ENCODE results near the gene ETS1.

ETS1 gene

GRCh38 chr11:128517451-128518230, 69.7 kb downstream of the ETS1 start:
- no peak for DNase-seq

DNA sequence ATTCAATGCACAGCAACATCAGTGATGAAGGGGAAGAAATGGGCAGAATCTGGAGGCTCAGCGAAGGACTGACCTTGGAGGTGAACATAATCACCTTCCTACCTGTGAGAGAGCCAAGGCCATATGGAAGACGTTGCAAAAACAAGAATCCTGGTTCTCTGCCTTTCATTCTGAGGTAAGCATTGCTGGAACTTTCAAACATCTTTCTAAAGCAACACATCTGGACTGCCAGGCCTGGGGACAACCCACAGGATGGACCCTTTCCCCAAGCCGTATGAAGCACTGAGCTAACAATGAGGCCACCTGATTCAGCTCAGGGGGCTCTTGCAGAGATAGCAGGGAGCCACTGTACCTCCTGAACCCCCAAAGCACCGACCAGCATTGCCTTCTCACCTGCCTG, 70.5 kb downstream of the ETS1 start:
- DNase-seq = no peak

- no peak for DNase-seq
Measured at GRCh38 chr11:128515826-128516778, 71.3 kb downstream of the ETS1 start.

DNA sequence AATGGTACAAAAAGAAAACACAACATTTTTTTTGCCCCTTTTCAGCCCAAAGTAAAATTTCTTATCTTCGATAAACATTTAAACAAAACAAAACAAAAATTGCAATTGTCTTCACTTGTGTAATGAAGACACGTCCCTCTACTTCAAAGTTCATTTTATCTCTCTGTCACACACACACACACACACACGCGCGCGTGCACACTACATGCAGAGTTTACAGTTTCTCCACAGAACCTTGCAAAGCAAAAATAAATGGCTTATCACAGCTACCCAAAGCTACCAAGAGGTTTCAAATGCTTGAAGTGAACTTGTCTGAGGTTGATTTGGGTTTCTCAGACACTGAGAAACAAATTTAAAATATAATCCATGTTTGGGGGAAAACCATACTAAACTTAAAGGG, 72.3 kb downstream of the ETS1 start:
- DNase-seq = no peak

GRCh38 chr11:128513915-128514681, 73.3 kb downstream of the ETS1 start:
- DNase-seq = no peak

DNA sequence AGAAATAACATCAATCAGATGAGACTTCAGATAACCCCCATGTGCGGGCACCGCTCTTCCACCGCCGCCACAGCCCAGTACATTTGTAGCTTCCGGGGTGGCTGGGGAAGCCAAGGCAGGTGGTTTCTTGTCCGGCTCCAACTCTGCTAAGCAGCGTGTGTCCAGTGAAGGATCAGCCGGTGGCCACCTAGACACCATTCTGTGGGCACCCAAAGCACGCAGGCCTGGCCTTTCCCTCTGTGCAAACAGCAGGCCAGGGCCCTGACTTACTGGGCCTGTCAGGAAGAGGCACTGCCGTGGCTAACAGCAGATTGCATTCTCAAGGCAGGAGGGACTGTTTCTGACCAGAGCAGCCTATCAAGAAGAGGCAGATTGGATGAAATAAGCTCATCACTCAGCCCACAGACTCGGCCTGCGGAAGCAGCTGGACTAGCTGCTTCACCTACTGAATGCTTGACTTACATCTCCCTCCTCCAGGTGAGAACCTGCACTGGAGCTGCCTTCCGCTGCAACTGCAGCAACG, 74.8 kb downstream of the ETS1 start:
- no peak for DNase-seq

GRCh38 chr11:128511712-128512111, 75.6 kb downstream of the ETS1 start:
- no peak for DNase-seq

GRCh38 chr11:128509621-128510389, 77.6 kb downstream of the ETS1 start:
- DNase-seq = no peak

DNA sequence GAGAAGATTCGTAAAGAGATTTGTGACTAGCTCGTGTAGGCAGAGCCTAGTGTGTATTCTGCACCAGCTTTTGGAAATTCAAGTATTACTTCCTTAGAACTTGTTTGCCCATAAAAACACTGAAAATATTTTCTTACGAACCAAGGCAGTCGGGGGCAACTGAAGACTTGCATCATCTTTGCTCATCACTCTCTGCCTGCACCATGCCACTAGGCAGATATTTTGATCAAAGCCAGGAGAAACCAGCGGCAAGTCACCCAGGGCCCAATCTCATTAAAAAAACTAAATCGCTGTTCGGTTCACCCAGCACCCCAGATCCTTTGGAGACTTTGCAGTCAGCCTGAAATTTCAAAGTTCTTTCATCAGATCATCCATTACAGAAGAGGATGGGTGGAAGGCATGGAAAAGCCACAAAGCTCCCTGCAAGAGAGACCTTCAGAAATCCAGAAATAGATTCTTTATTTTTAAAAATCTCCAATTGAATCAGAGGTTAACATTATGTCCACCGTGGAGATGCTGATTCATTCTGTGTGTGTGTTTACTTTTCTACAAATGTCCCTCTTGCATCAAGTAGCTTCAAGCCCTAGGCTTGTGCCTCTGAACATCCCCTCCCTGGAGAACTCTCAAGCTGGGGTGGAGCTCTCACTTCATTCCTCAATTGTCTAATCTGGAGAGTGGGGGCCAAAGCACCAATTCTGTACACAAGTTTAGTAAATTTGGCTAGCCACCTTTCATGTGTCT, 78.4 kb downstream of the ETS1 start:
- no peak for DNase-seq

GRCh38 chr11:128507936-128508335, 79.4 kb downstream of the ETS1 start:
- no peak for DNase-seq

DNA sequence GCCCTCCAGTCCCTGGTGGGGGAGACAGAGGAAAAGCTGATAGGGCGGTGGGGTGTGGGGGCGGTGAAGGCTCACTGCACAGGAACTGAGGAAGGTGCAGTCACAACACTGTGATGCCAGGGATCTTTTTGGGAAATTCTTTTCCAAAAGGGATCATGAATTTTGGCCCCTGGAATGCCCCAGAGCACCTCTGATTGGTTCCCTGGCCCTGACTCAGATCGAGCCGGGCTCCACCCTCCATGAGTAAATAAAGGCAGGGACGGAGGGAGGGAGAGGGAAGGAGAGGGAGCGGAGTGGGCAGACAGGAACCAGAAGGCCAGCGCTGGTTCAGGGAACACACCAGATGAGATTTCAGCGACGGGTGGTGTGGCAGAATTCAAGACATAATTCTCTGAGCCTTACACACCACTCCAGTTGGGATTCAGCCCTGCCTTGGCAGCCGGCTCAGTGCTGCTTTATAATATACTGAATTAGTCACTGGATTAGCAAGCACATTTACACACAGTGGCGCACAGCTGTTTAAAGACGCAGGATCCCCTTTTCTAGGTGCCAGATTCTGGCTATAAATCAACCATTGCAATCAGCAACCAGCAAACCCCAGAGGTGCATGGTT, 80.3 kb downstream of the ETS1 start:
- DNase-seq = no peak

- DNase-seq = no peak
Measured at GRCh38 chr11:128506356-128506755, 81.0 kb downstream of the ETS1 start.

DNA sequence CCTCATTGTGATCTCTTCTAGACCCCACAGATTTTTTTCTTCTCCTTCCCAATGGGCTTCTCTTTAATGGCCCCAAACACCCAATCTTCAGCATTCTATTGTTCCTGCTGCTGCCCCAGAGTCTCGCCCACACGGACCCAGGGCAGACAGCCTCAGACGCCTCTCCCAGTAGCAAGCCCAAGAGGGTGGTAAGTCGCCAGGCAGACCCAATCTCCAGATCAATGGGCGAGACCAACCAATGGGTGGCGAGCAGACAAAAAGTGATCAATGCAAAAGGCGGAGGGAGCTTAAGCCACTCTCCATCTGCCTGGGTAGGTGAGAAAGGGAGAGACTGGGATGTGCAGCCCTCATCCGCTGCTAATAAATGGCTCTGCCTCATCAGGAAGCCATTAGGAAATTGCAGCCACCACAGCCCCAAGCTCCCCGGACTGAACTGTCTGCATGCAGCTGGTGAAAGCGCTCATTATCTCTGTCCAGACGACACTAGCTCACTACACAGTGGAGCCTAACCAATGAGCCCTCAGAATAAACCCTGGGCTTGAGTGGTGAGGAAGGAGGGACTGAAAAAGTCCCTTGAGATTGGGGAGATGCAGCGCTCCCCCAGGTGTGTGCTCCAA, 81.8 kb downstream of the ETS1 start:
- DNase-seq = no peak

DNA sequence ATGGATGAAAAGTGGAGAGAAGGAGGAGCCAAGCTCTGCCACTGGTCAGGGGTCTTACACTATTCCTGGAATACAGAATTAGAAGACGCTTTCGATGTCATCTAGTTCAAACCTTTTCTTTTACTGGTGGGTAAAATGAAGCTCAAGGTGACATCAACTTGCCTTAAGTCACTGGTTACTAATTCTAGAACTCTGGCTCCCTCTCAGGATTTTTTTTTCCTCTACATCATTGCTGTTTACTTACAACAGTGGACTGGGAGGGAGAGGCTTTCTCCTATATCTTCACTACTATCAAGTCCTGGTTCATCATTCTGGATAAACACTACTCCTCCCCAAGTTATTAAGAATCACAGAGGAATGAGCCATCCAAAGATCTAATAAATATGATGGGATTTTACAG, 82.9 kb downstream of the ETS1 start:
- DNase-seq = no peak

DNA sequence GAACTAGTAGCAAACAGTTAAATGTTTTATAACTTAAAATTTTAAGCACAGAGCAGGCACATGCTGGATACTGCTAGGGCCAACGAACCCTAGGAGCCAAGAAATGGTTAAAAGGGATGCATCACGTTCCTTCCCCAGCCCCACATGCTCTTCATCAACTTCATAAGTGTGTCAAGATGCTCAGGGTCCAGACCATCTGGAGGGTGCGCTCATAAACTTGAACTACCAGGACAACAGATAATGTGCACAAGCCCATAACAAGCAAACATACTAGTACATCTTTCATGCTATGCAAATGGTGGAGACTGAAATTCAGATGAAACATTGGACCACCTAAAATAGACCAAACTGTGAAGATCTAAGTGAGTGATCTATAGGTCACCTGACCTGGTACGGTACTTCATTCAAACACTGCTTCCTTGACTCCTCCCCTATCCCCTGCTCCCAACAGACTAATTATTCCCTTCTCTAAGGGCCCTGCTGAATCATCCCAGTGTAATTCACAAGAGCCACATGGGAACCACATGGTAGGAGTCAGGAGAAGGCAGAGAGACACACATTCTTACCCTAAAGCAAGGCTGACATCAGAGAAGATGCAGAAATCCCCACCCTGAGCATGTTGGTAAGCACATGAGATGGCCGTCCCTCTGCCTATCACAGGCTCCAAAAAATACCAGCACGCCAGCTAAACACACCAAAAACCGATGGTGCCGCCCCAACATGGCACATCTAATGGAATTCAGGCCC, 83.9 kb downstream of the ETS1 start:
- no peak for DNase-seq

DNA sequence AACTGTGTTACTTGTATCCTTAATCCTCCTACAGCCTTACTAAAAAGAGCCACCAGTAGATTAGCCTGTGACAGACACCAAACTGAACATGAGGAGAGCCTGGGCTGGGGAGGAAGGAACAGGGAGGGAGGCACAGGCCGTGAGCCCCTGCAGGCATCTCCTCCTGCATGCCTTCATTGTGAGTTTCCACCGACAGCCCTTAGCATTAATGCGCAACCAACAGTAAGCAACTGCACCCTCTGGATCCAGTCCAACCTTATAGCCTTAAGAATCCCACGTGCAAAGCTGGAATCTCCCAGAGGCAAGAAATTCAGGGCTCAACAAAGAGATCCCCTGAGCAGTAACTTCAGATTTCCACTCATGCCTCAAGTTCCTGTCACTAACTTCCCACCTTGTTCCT, 84.6 kb downstream of the ETS1 start:
- no peak for DNase-seq

- DNase-seq = no peak
Measured at GRCh38 chr11:128501632-128502549, 85.5 kb downstream of the ETS1 start.

DNA sequence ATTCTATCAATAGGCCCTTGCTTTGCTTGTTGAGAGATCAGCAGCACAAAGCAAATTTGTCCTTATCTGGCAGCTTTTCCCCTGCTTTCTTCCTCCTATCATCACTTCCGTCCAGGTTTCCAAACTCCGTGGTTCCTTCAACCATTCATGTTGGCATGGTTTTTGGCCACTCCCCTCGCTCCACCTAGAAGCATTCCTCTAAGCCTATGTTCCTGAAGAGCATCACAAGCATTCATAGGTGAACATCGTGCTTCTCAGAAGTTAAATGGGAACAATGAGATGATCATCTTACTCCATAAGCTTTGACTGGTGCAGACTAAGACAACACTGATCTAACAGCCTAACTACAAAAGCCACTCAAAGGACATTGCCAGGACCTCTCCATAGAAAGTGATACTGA, 86.3 kb downstream of the ETS1 start:
- DNase-seq = no peak

DNA sequence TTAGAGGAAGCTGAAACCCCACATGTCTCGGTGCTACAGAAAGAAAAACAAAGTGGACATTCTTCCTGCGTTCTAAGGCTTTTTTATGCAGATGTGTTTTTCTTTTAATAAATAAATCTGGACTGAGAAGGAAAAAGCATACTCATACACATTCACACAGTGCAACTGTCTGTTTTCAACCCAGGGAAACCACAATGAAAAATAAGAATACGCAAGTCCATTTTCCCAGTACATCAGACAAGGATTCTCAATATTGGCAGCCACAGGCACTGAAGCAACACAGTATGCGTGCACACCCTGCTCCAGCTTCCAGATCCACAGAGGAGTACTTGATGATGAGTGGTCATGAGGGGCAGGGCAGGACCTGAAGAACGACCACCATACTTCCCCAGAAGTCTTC, 86.9 kb downstream of the ETS1 start:
- no peak for DNase-seq
